ENCODE measurements around the gene UGP2.
"Not testable (repeated sequence)": the region's sequence is repeated elsewhere in the genome, so short reads cannot be mapped to it uniquely, and the experiment has no call there.

UGP2 gene

GRCh38 chr2:63840081-63840784, 1.5 kb upstream of the UGP2 start:
- no peak for DNase-seq (ENCODE audit: low read depth)

GRCh38 chr2:63840785-63841253, 877 bp upstream of the UGP2 start:
- peak; percentile 96 for DNase-seq (ENCODE audit: low read depth)

DNA sequence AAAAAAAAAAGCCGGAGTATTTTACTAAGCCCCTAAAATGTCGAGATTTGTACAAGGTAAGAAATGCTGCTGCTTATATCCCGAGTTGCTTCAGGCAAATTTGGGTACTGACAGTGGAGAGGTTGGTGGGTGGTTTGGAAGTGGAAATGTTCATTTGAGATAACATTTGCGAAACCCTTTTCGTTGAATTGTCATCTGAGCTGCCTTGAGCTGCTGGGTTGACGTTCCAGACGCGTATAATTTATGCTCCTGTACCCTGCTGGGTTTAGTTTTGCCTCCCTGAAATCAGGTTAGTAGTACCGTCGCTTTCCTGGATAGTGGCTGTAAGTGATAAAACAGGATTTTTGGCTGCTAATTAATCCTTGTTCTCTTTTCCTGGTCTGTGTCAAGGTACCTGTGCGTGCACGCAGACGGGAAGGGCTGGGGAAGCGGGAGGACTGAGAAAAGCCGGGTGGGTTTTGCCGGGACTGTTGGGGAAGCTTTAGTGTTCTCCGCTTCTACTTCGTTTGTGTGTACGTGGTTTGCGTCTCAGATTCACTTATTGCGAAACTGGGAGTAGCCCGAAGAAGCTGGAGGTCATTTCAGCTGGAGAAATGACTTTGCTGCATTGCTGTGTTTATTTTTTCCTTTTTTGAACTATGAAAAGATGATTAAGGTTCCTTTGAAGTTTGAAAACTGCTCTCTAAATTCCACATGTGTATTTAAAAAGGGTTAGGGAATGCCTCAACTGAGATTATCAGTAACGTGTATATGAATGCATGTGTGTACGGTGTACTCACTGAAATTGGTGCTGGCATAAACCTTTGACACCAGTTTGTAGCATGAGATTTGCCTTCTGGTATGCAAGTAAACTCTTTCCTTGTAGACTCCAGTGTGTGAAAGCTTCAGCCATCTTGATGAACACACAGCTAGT, 709 bp downstream of the UGP2 start:
- no peak for DNase-seq (ENCODE audit: low read depth)

- DNase-seq (ENCODE audit: low read depth): no peak
Observed at GRCh38 chr2:63843093-63843492, 1.4 kb downstream of the UGP2 start.

DNA sequence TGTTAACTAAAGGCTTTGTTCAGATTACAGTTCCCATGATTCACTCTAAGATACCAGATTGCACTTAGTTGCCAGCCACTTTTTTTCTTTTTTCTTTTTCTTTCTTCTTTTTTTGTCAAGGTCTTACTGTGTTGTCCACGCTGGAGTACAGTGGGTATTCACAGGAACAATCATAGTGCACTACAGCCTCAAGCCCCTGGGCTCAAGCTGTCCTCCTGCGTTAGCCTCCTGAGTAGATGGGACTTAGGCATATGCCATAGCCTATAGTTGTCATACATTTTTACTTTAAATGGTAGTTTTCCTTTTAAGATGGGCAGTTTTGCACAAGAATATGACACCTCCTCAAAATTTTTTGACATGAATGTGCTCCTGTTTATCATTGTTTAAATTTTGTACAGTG, 2.1 kb downstream of the UGP2 start:
- no peak for DNase-seq (ENCODE audit: low read depth)

DNA sequence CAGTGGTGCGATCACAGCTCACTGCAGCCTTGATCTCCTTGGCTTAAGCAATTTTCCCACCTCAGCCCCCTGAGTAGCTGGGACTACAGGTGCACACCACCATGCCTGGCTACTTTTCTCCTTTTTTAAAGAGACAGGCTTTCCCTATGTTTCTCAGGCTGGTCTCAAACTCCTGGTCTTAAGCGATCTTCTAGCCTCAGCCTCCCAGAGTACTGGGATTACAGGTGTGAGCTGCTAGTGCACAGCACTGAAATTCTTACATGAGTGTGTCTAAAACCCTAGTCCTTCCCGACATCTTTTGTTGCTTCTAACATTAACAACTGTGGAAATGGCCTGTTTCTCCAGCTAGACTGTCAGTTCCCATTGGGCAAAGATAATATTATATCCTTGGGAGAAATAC, 2.9 kb downstream of the UGP2 start:
- no peak for DNase-seq (ENCODE audit: low read depth)

DNA sequence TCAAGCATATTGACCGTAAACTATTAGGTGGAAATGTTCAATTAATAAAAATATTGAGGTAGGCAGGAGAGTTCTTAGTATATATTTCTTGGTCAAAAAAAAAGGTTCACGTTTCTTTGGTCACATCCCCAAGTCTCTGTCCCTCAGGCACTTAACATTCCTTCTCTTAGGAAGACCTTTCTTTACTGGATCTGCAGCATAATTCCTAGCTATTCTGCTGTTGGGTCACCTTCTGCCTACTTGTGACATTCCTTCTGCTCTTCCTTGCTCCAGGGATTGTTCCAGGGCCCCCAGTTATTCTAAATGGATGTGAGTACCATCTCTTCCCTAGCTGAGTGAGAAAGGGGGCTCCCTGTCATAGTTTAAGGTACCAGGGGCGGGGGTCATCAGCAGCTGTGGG, 4.2 kb downstream of the UGP2 start:
- DNase-seq (ENCODE audit: low read depth): no peak

- no peak for DNase-seq (ENCODE audit: low read depth)
Observed at GRCh38 chr2:63846487-63846886, 4.8 kb downstream of the UGP2 start.

GRCh38 chr2:63847571-63847970, 5.9 kb downstream of the UGP2 start:
- DNase-seq (ENCODE audit: low read depth): not testable (repeated sequence)

DNA sequence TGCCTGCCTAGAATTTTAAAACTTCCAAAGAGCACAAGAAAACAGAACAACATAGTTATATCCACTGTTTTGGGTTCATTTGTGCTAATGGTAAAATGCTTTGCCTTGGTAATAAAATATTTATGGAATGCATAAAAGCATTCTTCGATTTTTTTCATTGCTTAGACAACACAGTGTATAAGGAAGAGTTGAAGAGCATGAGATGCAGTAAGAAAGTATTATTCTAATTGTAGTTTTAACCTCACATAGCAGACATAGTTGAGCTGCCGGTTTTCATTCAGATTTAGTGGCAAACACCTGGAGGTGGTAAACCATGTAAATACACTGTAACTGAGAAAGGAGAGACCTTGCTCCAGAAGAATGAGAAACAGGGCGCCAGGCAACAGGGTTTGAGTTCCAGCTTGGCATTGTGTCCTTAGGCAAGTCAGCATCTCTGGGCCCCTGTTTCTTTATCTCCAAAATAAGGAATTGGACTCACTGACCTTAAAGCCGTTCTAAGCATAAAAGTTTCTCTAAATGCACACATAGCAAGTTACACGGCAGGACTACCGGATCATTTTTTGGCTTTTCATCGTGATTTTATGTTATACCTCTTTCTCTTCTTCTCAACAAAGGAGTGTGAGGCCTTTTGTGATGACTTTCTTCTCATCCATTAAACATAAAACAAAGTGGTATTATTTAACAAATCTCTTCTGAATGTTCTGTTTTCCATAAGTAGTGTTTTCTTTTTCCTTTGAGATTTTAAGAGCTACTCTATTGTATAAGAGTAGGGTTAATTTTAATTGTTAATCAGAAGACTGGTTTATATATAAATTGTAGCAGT, 7.9 kb downstream of the UGP2 start:
- no peak for DNase-seq (ENCODE audit: low read depth)

GRCh38 chr2:63850204-63850571, 8.5 kb downstream of the UGP2 start:
- DNase-seq (ENCODE audit: low read depth): no peak

DNA sequence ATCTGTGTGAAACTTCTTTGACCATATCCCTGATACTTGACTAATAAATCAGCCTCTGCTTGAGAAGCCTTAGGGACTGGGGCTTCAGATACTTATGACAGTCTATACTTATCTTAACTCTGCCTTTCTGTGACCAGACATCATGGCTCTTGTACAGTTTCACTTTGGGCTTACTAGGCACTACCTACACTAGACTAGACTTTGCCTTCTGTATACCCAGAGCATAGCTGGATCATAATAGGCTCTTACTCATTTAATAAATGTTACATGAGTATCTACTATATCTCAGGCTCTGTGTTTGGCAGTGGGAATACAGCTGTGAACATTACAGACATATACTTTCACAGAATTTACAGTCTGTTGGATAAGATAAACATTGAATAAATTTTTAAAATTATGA, 9.0 kb downstream of the UGP2 start:
- no peak for DNase-seq (ENCODE audit: low read depth)

DNA sequence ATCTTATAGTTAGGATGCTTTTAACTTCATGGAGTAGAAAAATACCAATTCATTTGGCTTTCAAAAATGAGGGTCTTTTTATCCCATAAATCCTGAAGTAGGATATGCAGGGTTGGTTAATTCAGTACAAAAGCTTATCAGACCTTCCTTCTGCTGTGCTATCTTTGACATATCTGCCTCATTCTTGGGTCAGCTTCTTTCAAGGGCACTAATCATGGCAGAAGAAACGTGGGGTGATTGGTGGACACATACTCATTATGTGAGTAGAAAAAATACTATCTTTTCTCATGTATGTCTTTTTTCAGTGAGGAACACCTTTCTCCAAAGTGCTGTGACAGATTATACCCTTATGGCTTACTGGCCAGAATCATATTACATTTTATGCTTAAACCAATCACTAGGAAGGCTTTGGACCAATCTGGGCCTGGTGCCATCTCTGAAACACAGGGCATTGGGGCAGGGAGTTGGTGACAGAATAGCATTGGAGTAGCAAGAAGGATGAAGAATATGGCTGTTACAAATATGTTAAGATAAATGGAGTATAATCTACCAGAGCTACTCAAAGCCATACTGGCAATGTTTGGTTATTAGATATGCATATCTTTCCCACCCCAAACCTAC, 10.1 kb downstream of the UGP2 start:
- DNase-seq (ENCODE audit: low read depth): no peak

GRCh38 chr2:63853527-63854310, 12.0 kb downstream of the UGP2 start:
- no peak for DNase-seq (ENCODE audit: low read depth)

DNA sequence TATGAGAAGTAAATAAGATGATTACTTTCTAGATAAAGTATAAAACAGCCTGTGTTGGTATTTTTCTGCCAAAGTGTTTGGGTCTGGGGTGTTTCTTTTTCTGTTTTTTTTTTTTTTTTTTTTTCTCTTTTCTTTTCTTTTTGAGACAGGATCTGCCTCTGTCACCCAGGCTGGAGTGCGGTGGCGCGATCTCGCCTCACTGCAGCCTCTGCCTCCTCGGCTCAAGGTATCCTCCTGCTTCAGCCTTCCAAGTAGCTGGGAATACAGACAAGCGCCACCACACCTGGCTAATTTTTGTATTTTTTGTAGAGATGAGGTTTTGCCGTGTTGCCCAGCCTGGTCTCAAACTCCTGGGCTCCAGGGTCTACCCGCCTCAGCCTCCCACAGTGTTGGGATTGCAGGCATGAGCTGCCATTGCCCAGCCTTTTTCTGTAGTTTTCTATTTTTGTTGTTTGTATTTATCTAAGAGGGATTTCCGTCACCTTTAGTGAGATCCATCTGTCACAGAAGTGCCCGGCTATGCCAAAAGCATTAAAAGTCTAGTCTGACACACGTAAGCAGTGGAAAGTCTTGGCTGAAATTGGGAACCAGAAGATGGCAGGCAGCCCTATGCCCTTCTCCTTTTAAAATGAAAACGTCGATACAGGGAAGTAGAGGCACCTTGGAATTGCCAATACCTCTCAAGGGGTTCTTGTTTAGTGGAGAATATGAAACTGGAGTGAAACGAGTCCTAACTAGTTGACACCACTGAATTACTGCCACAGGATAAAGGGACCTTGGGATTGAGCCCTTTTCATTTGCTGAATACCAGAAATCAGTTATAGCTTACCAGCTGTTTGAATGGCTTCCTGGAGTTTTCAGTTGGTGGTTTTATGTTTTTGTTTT, 14.0 kb downstream of the UGP2 start:
- no peak for DNase-seq (ENCODE audit: low read depth)

GRCh38 chr2:63856303-63856603, 14.6 kb downstream of the UGP2 start:
- no peak for DNase-seq (ENCODE audit: low read depth)

- no peak for DNase-seq (ENCODE audit: low read depth)
Observed at GRCh38 chr2:63858291-63858690, 16.6 kb downstream of the UGP2 start.

GRCh38 chr2:63861220-63861822, 19.6 kb downstream of the UGP2 start:
- DNase-seq (ENCODE audit: low read depth): peak; percentile 47

- no peak for DNase-seq (ENCODE audit: low read depth)
Observed at GRCh38 chr2:63862806-63863205, 21.1 kb downstream of the UGP2 start.

- no peak for DNase-seq (ENCODE audit: low read depth)
Observed at GRCh38 chr2:63863707-63864106, 22.0 kb downstream of the UGP2 start.
